Hepatocyte (in vitro differentiated cells): ENCODE data around the gene OTOG.

ENCODE experiments used
- EZH2 ChIP-seq: fragments of 200-600 bp; sonication (generic); IDR thresholded peaks from 2 replicates; pipeline ENCODE4 v1.6.1; 2016; ENCODE audit warnings: antibody characterized with exemption, mild to moderate bottlenecking, borderline replicate concordance
- EZH2phosphoT487 ChIP-seq: fragments of 200-600 bp; sonication (generic); IDR thresholded peaks from one replicate; pipeline ENCODE4 v1.6.1; 2018; ENCODE audit warnings: antibody characterized with exemption, mild to moderate bottlenecking, low read depth, moderate library complexity; ENCODE audit not compliant: unreplicated experiment, severe bottlenecking
- TF ChIP-seq, protein P1 (sequence below): fragments of 200-600 bp; sonication (generic); IDR thresholded peaks from 2 replicates; pipeline ENCODE4 v1.5.1; 2016; ENCODE audit warnings: antibody characterized with exemption, mild to moderate bottlenecking; ENCODE audit not compliant: poor library complexity

DNA sequence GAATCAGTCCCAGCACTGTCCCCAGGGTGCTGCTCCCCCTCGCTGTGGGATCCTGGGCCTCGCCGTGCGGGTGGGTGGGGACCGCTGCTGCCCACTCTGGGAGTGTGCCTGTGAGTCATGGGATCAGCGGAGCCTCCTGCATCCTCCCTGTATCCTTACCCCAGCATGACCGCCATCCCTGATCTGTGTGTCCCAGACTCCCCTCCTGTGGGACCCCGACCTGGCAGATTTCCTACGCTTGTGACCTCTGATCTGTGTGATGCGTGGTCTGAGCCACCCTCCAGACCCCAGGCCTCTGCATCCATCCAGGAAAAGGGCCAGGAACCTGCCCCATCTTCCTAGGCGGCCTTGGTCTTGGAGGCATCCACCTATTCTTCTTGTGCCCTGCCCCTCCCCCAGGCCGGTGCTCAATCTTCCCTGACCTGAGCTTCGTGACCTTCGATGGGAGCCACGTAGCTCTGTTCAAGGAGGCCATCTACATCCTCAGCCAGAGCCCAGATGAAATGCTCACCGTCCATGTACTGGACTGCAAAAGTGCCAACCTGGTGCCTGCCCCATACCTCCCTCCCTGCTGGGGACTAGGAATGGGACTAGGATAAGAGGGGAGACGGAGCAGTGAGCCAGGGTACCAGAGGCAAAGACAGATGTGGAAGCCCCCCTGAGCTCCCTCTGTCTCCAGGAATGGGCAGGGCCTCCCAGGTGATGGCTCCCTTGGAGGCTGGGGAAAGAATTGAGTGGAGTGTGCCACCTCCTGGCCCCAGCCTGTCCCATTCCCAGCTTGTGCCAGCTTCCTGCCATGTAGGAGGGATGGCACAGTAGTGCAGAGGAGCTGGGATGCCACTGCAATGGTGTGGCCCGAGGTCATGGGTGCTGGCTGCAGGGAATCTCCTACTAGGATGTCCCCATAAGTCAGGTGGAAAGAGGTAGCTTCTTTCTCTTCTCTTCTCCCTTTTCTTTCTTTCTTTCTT is 65.4 kb downstream of the OTOG start:
- no peak for TF ChIP-seq EZH2phosphoT487
- TF ChIP-seq EZH2: no peak
- TF ChIP-seq, protein P1, sequence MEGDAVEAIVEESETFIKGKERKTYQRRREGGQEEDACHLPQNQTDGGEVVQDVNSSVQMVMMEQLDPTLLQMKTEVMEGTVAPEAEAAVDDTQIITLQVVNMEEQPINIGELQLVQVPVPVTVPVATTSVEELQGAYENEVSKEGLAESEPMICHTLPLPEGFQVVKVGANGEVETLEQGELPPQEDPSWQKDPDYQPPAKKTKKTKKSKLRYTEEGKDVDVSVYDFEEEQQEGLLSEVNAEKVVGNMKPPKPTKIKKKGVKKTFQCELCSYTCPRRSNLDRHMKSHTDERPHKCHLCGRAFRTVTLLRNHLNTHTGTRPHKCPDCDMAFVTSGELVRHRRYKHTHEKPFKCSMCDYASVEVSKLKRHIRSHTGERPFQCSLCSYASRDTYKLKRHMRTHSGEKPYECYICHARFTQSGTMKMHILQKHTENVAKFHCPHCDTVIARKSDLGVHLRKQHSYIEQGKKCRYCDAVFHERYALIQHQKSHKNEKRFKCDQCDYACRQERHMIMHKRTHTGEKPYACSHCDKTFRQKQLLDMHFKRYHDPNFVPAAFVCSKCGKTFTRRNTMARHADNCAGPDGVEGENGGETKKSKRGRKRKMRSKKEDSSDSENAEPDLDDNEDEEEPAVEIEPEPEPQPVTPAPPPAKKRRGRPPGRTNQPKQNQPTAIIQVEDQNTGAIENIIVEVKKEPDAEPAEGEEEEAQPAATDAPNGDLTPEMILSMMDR: no peak
